ENCODE measurements around the gene LTBP3. TPM values are rescaled to one million over a fixed set of nuclear protein-coding genes. Genes with fewer than 3 reads are reported as not detected.
A peak's percentile ranks its signal among the peaks of the same experiment; 100 is the strongest.

LTBP3 gene
- total RNA-seq, 4 donors from 2014 or later, result 18.5 to 56.6 (median 35.6) TPM

GRCh38 chr11:65491163-65491465 is 67.0 kb downstream of the LTBP3 start:
- intact Hi-C loops (cut with DNase I; ENCODE audit: low total_unique reads), result no loop called here

GRCh38 chr11:65489706-65490320 is 68.3 kb downstream of the LTBP3 start:
- Histone ChIP-seq H3K4me1 (peaks cover 81 to 97% of the 10 kb centered on the region in 2 donors), H3K36me3 (no peaks in the 10 kb centered on the region), H3K9me3 (no peaks in the 10 kb centered on the region), H3K27ac (peak overlapping the region; percentile 93 to 99 (median 94)), H3K4me3 (no peak overlapping the region), H3K27me3 (no peaks in the 10 kb centered on the region)
- in situ Hi-C loops (cut with MboI; ENCODE audit: low sequenced_read_pairs in 4 of 4), result no loop called here
- TF ChIP-seq POLR2A (IDR thresholded peaks at IDR 0.05), result peak in 1 of 2 donors; percentile 6
- TF ChIP-seq CTCF (IDR thresholded peaks at IDR 0.05 in 4 of 5, conservative IDR thresholded peaks at IDR 0.05 in 1 of 5), result no peak
- ATAC-seq, result no peak
- intact Hi-C loops (cut with DNase I; ENCODE audit: low total_unique reads), result no loop called here
- peak in 1 of 2 donors; percentile 54 for DNase-seq

More at GRCh38 chr11:65491163-65491465, 67.0 kb downstream of the LTBP3 start:
- Histone ChIP-seq H3K36me3 (no peaks in the 10 kb centered on the region), H3K27me3 (no peaks in the 10 kb centered on the region), H3K9me3 (no peaks in the 10 kb centered on the region), H3K4me3 (no peak overlapping the region), H3K4me1 (peaks cover 85 to 95% of the 10 kb centered on the region in 2 donors), H3K27ac (peak overlapping the region; percentile 93 to 99 (median 94))
- TF ChIP-seq POLR2A (IDR thresholded peaks at IDR 0.05) (no peak), CTCF (IDR thresholded peaks at IDR 0.05 in 4 of 5, conservative IDR thresholded peaks at IDR 0.05 in 1 of 5) (no peak)
- DNase-seq, result peak in 1 of 2 donors; percentile 28
- no peak for ATAC-seq
- in situ Hi-C loops (cut with MboI; ENCODE audit: low sequenced_read_pairs in 4 of 4), result no loop called here

- DNase-seq (peak in 1 of 2 donors; percentile 70), ATAC-seq (no peak)
- Histone ChIP-seq H3K36me3 (no peaks in the 10 kb centered on the region), H3K4me3 (no peak overlapping the region), H3K4me1 (peaks cover 75 to 92% of the 10 kb centered on the region in 2 donors), H3K9me3 (no peaks in the 10 kb centered on the region), H3K27me3 (no peaks in the 10 kb centered on the region), H3K27ac (peak overlapping the region; percentile 93 to 99 (median 94))
- intact Hi-C loops (cut with DNase I; ENCODE audit: low total_unique reads) (no loop called here), in situ Hi-C loops (cut with MboI; ENCODE audit: low sequenced_read_pairs in 4 of 4) (no loop called here)
- TF ChIP-seq CTCF (IDR thresholded peaks at IDR 0.05 in 4 of 5, conservative IDR thresholded peaks at IDR 0.05 in 1 of 5) (no peak), POLR2A (IDR thresholded peaks at IDR 0.05) (peak in 1 of 2 donors; percentile 46)
Observed at GRCh38 chr11:65489035-65489705, 69.0 kb downstream of the LTBP3 start.

Other genes starting within 250 kb of the LTBP3 start
- 10 to 100 TPM in 1 of 4 donors, 1 to 10 TPM in 3; 5.0 to 11.6 (median 5.6) TPM for gene CDC42EP2, start 243.5 kb downstream of the LTBP3 start, total RNA-seq
- 10 to 100 TPM; 22.4 to 46.4 (median 36.1) TPM for gene DPF2, start 224.5 kb downstream of the LTBP3 start, total RNA-seq
- gene TIGD3, start 203.6 kb downstream of the LTBP3 start, total RNA-seq, result under 1 TPM; 0.16 to 0.71 (median 0.48) TPM
- gene SLC25A45, start 175.7 kb downstream of the LTBP3 start, total RNA-seq, result 10 to 100 TPM in 1 of 4 donors, 1 to 10 TPM in 3; 2.6 to 12.4 (median 5.6) TPM
- 10 to 100 TPM; 11.5 to 51.7 (median 20.1) TPM for gene FRMD8, start 171.7 kb downstream of the LTBP3 start, total RNA-seq
- gene NEAT1, start 135.6 kb downstream of the LTBP3 start, total RNA-seq, result 100 to 1,000 TPM in 1 of 4 donors, 10 to 100 TPM in 3; 24.1 to 472 (median 32.8) TPM
- gene MALAT1, start 59.3 kb downstream of the LTBP3 start, total RNA-seq, result 1,000 to 10,000 TPM in 3 of 4 donors, 100 to 1,000 TPM in 1; 874 to 6,745 (median 1,938) TPM
- 100 to 1,000 TPM; 120 to 162 (median 133) TPM for gene SCYL1, start 33.3 kb downstream of the LTBP3 start, total RNA-seq
- 10 to 100 TPM; 54.7 to 99.4 (median 75.3) TPM for gene ZNRD2, start 12.1 kb upstream of the LTBP3 start, total RNA-seq
- 100 to 1,000 TPM in 3 of 4 donors, 10 to 100 TPM in 1; 86.6 to 154 (median 119) TPM for gene FAM89B, start 14.2 kb upstream of the LTBP3 start, total RNA-seq
- gene EHBP1L1, start 17.7 kb upstream of the LTBP3 start, total RNA-seq, result 100 to 1,000 TPM; 191 to 374 (median 250) TPM
- gene KCNK7, start 37.4 kb upstream of the LTBP3 start, total RNA-seq, result 10 to 100 TPM in 1 of 4 donors, under 1 TPM in 1, not detected in 2; 0.39 to 18.6 TPM
- 10 to 100 TPM in 3 of 4 donors, 1 to 10 TPM in 1; 10.0 to 13.8 (median 11.1) TPM for gene MAP3K11, start 55.9 kb upstream of the LTBP3 start, total RNA-seq
- gene PCNX3, start 57.4 kb upstream of the LTBP3 start, total RNA-seq, result 10 to 100 TPM in 3 of 4 donors, 1 to 10 TPM in 1; 7.6 to 15.6 (median 13.1) TPM
- gene SIPA1, start 79.7 kb upstream of the LTBP3 start, total RNA-seq, result 10 to 100 TPM in 2 of 4 donors, 1 to 10 TPM in 2; 6.7 to 10.9 (median 10.0) TPM
- 10 to 100 TPM; 39.7 to 68.3 (median 56.3) TPM for gene RELA, start 104.6 kb upstream of the LTBP3 start, total RNA-seq
- 10 to 100 TPM; 40.0 to 69.4 (median 50.0) TPM for gene KAT5, start 153.9 kb upstream of the LTBP3 start, total RNA-seq
- 100 to 1,000 TPM in 1 of 4 donors, 10 to 100 TPM in 3; 36.5 to 101 (median 62.4) TPM for gene RNASEH2C, start 162.4 kb upstream of the LTBP3 start, total RNA-seq
- 10 to 100 TPM; 20.3 to 42.5 (median 29.7) TPM for gene AP5B1, start 222.6 kb upstream of the LTBP3 start, total RNA-seq
- gene OVOL1, start 228.7 kb upstream of the LTBP3 start, total RNA-seq, result under 1 TPM in 1 of 4 donors, not detected in 3; 0.15 TPM

All from gastrocnemius medialis (tissue), 4 donors.